ENCODE results near the gene AREL1.

DNA sequence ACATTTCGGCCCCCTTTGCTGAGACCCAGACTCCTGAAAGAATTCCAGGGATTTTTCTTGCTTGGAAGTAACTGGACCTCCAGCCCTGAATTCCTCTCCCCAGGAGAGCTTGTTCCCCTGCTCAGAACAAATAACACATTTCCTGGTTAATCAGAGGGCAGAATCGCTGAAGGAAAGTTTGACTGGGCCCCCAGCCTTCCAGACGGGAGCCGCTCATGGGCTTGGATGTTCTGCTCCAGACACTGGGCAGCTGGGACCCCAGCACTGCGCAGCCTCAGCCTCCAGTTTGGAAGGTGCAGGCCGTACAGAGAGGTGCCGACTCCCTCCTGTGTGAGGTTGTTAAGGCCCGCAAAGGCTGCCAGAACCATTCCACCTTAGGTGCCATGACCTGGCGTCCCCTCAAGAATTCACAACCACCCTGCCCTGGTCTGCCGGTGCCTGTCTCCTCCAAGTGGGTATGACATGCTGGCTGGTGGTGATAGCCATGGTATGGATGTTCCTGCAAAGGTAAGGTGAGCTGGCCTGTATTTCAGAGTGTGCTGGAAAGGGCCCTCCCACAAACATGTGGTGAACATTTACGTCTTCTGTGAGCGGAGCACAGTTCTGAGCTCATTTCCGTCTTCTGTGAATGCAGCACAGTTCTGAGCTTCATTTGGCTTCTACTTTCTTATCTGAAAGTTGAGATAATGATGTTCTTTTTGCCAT, 95.7 kb downstream of the AREL1 start:
- TF ChIP-seq TARDBP (IDR thresholded peaks at IDR 0.05) = no peak
- no peak for TF ChIP-seq SP1 (IDR thresholded peaks at IDR 0.05)
- no peak for TF ChIP-seq FOXA1 (IDR thresholded peaks at IDR 0.05)
- TF ChIP-seq, protein P1, sequence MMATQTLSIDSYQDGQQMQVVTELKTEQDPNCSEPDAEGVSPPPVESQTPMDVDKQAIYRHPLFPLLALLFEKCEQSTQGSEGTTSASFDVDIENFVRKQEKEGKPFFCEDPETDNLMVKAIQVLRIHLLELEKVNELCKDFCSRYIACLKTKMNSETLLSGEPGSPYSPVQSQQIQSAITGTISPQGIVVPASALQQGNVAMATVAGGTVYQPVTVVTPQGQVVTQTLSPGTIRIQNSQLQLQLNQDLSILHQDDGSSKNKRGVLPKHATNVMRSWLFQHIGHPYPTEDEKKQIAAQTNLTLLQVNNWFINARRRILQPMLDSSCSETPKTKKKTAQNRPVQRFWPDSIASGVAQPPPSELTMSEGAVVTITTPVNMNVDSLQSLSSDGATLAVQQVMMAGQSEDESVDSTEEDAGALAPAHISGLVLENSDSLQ (IDR thresholded peaks at IDR 0.05) = no peak
- TF ChIP-seq CTBP1 (IDR thresholded peaks at IDR 0.05; ENCODE audit: borderline replicate concordance) = no peak
- TF ChIP-seq SUZ12 (IDR thresholded peaks at IDR 0.05) = no peak
- no peak for TF ChIP-seq L3MBTL2 (conservative IDR thresholded peaks at IDR 0.05)
- no peak for TF ChIP-seq ELF4 (IDR thresholded peaks at IDR 0.05)
- no peak for TF ChIP-seq HDGF (IDR thresholded peaks at IDR 0.05; ENCODE audit: borderline replicate concordance)

Data from HEK293T (cell line).